Measurements from ENCODE around the gene ADORA2B. TPM values are rescaled to one million over a fixed set of nuclear protein-coding genes. Genes with fewer than 3 reads are reported as not detected.

Gene ADORA2B
- total RNA-seq, 1 donor from 2014 or later, result 4.1 TPM

Other genes starting within 250 kb of the ADORA2B start
- 177 TPM for gene ZNF286A, start 245.4 kb upstream of the ADORA2B start, total RNA-seq
- gene TBC1D26, start 212.8 kb upstream of the ADORA2B start, total RNA-seq, result 3.3 TPM
- gene ZSWIM7, start 54.6 kb downstream of the ADORA2B start, total RNA-seq, result 19.6 TPM
- 38.7 TPM for gene TTC19, start 54.7 kb downstream of the ADORA2B start, total RNA-seq

Data from frontal cortex (tissue), 1 donor.